ENCODE data around the gene TMEM41A. TPM values are rescaled to one million over a fixed set of nuclear protein-coding genes. Genes with fewer than 3 reads are reported as not detected.
"Not testable (repeated sequence)": the region's sequence is repeated elsewhere in the genome, so short reads cannot be mapped to it uniquely, and the experiment has no call there.

TMEM41A gene
- total RNA-seq, 1 experiment from 2014 or later: 29.9 TPM

DNA sequence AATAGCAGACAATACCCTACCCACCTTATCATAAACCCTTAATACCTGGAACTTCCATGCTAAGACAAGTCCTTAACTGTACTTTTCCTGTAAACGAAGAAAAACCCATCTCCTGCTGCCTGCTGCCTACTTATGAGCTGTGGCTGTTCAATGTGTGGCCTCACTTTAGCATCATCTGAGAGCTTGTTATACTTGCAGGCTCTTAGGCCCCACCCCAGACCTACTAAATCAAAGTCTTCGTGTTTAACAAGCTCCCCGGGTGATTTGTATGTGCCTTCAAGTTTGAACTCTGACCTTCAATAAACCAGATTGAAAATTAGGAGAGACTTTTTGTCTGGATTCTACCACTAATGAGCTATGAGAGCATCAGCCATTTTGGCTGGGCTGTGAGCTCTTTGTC is 29.3 kb downstream of the TMEM41A start:
- Histone ChIP-seq H3K4me3 (ENCODE audit: low read depth, low read length, poor library complexity, severe bottlenecking) (no peak overlapping the region), H3K27me3 (replicated peaks; ENCODE audit: insufficient read depth, low read depth, low read length, poor library complexity) (no peaks in the 10 kb centered on the region), H3K27ac (ENCODE audit: low read depth, low read length, poor library complexity, severe bottlenecking) (no peak overlapping the region), H3K9me3 (ENCODE audit: low read depth, low read length, poor library complexity, severe bottlenecking) (no peaks in the 10 kb centered on the region), H3K4me1 (ENCODE audit: insufficient read depth, low read length, poor library complexity, severe bottlenecking) (no peaks in the 10 kb centered on the region), H3K36me3 (ENCODE audit: insufficient read depth, low read length, poor library complexity, severe bottlenecking) (no peaks in the 10 kb centered on the region)
- no TSS peak for BruUV-seq (replicated peaks)
- intact Hi-C loops (cut with micrococcal nuclease; ENCODE audit: unreplicated experiment): no loop called here
- no peak for DNase-seq (ENCODE audit: low spot score)
- CTCF ChIA-PET: interaction anchor here (1.0 kb wide), 1 partner anchor 9 kb away, joined by 3 read pairs; no protein-coding TSS in a partner anchor
- POLR2A ChIA-PET (ENCODE audit: low non-redundant PET): no interaction called here
- TF ChIP-seq EZH2 (IDR thresholded peaks at IDR 0.05; ENCODE audit: borderline replicate concordance, low read depth, low read length, poor library complexity, severe bottlenecking) (no peak), CTCF (conservative IDR thresholded peaks at IDR 0.05; ENCODE audit: low read depth, low read length) (no peak)

GRCh38 chr3:185466123-185466522 is 32.7 kb downstream of the TMEM41A start:
- H3K36me3 ChIP-seq (ENCODE audit: insufficient read depth, low read length, poor library complexity, severe bottlenecking); DNase-seq (ENCODE audit: low spot score); H3K4me3 ChIP-seq (ENCODE audit: low read depth, low read length, poor library complexity, severe bottlenecking); H3K27me3 ChIP-seq (replicated peaks; ENCODE audit: insufficient read depth, low read depth, low read length, poor library complexity); H3K27ac ChIP-seq (ENCODE audit: low read depth, low read length, poor library complexity, severe bottlenecking); POLR2A ChIA-PET (ENCODE audit: low non-redundant PET); intact Hi-C loops (cut with micrococcal nuclease; ENCODE audit: unreplicated experiment); H3K4me1 ChIP-seq (ENCODE audit: insufficient read depth, low read length, poor library complexity, severe bottlenecking); H3K9me3 ChIP-seq (ENCODE audit: low read depth, low read length, poor library complexity, severe bottlenecking); BruUV-seq (replicated peaks): not testable (repeated sequence)
- CTCF ChIA-PET: interaction anchor here (0.6 to 0.7 kb wide), 2 partner anchors 20 to 93 kb away, joined by 9 to 11 read pairs; no protein-coding TSS in a partner anchor

GRCh38 chr3:185465471-185465870 is 33.4 kb downstream of the TMEM41A start:
- TF ChIP-seq EZH2 (IDR thresholded peaks at IDR 0.05; ENCODE audit: borderline replicate concordance, low read depth, low read length, poor library complexity, severe bottlenecking) (no peak), CTCF (conservative IDR thresholded peaks at IDR 0.05; ENCODE audit: low read depth, low read length) (no peak)
- no peaks in the 10 kb centered on the region for H3K36me3 ChIP-seq (ENCODE audit: insufficient read depth, low read length, poor library complexity, severe bottlenecking)
- intact Hi-C loops (cut with micrococcal nuclease; ENCODE audit: unreplicated experiment): no loop called here
- POLR2A ChIA-PET (ENCODE audit: low non-redundant PET): no interaction called here
- no peaks in the 10 kb centered on the region for H3K27me3 ChIP-seq (replicated peaks; ENCODE audit: insufficient read depth, low read depth, low read length, poor library complexity)
- CTCF ChIA-PET: interaction anchor here (0.7 kb wide), 1 partner anchor 21 kb away, joined by 9 read pairs; no protein-coding TSS in a partner anchor
- DNase-seq (ENCODE audit: low spot score): no peak
- no peaks in the 10 kb centered on the region for H3K4me1 ChIP-seq (ENCODE audit: insufficient read depth, low read length, poor library complexity, severe bottlenecking)
- no peak overlapping the region for H3K27ac ChIP-seq (ENCODE audit: low read depth, low read length, poor library complexity, severe bottlenecking)
- H3K4me3 ChIP-seq (ENCODE audit: low read depth, low read length, poor library complexity, severe bottlenecking): no peak overlapping the region
- BruUV-seq (replicated peaks): no TSS peak
- H3K9me3 ChIP-seq (ENCODE audit: low read depth, low read length, poor library complexity, severe bottlenecking): no peaks in the 10 kb centered on the region

- H3K4me1 ChIP-seq (ENCODE audit: insufficient read depth, low read length, poor library complexity, severe bottlenecking): no peaks in the 10 kb centered on the region
- no peak for TF ChIP-seq EZH2 (IDR thresholded peaks at IDR 0.05; ENCODE audit: borderline replicate concordance, low read depth, low read length, poor library complexity, severe bottlenecking)
- peak; percentile 67 for TF ChIP-seq CTCF (conservative IDR thresholded peaks at IDR 0.05; ENCODE audit: low read depth, low read length)
- no peaks in the 10 kb centered on the region for H3K27me3 ChIP-seq (replicated peaks; ENCODE audit: insufficient read depth, low read depth, low read length, poor library complexity)
- intact Hi-C loops (cut with micrococcal nuclease; ENCODE audit: unreplicated experiment): no loop called here
- no peak overlapping the region for H3K27ac ChIP-seq (ENCODE audit: low read depth, low read length, poor library complexity, severe bottlenecking)
- ChIA-PET POLR2A (ENCODE audit: low non-redundant PET) (no interaction called here), CTCF (interaction anchor here (0.5 to 2.2 kb wide), 5 partner anchors 9 to 1098 kb away, joined by 3 to 11 read pairs (median 4); partner anchors contain the start of gene LIPH)
- BruUV-seq (replicated peaks): no TSS peak
- DNase-seq (ENCODE audit: low spot score): peak; percentile 56
- no peaks in the 10 kb centered on the region for H3K36me3 ChIP-seq (ENCODE audit: insufficient read depth, low read length, poor library complexity, severe bottlenecking)
- no peaks in the 10 kb centered on the region for H3K9me3 ChIP-seq (ENCODE audit: low read depth, low read length, poor library complexity, severe bottlenecking)
- no peak overlapping the region for H3K4me3 ChIP-seq (ENCODE audit: low read depth, low read length, poor library complexity, severe bottlenecking)
Observed at GRCh38 chr3:185460719-185461350, 38.0 kb downstream of the TMEM41A start.
